ENCODE data around the gene EDRF1. TPM values are rescaled to one million over a fixed set of nuclear protein-coding genes. Genes with fewer than 3 reads are reported as not detected.

EDRF1 gene
- total and polyA plus RNA-seq, 5 donors from 2014 or later, result 12.8 to 52.3 (median 13.7) TPM

GRCh38 chr10:125799451-125800182 is 80.1 kb downstream of the EDRF1 start:
- H3K36me3 ChIP-seq (ENCODE audit: control insufficient read depth, insufficient read depth, low read length), result peaks cover 42% of the 10 kb centered on the region
- peaks cover 0 to 5% (median 0%) of the 10 kb centered on the region in 4 donors for H3K4me1 Mint-ChIP-seq
- no peaks in the 10 kb centered on the region for H3K27me3 Mint-ChIP-seq

GRCh38 chr10:125801574-125801973 is 82.1 kb downstream of the EDRF1 start:
- H3K27me3 ChIP-seq (ENCODE audit: control insufficient read depth, insufficient read depth, low read length), result no peaks in the 10 kb centered on the region
- no peak overlapping the region for H3K27ac ChIP-seq (ENCODE audit: insufficient read depth, low read length, poor library complexity, severe bottlenecking)
- H3K4me1 ChIP-seq (ENCODE audit: control insufficient read depth, insufficient read depth, low read length, poor library complexity, severe bottlenecking), result no peaks in the 10 kb centered on the region
- DNase-seq (no peak), ATAC-seq (ENCODE audit: low read depth in 2 of 2) (no peak)
- H3K36me3 Mint-ChIP-seq, result peaks cover 32% of the 10 kb centered on the region
- no peak overlapping the region for H3K4me3 Mint-ChIP-seq
- no peaks in the 10 kb centered on the region for H3K9me3 ChIP-seq (ENCODE audit: control insufficient read depth in 2 of 2, low read length in 2 of 2)
- no peak overlapping the region for H3K27ac Mint-ChIP-seq
- peaks cover 41% of the 10 kb centered on the region for H3K36me3 ChIP-seq (ENCODE audit: control insufficient read depth, insufficient read depth, low read length)
- no peak overlapping the region for H3K4me3 ChIP-seq (ENCODE audit: low read depth, low read length)
- H3K9me3 Mint-ChIP-seq, result no peaks in the 10 kb centered on the region
- no peaks in the 10 kb centered on the region for H3K27me3 Mint-ChIP-seq
- peaks cover 0 to 5% (median 0%) of the 10 kb centered on the region in 4 donors for H3K4me1 Mint-ChIP-seq

More at GRCh38 chr10:125799451-125800182, 80.1 kb downstream of the EDRF1 start:
- no peaks in the 10 kb centered on the region for H3K9me3 ChIP-seq (ENCODE audit: control insufficient read depth in 2 of 2, low read length in 2 of 2)
- H3K27me3 ChIP-seq (ENCODE audit: control insufficient read depth, insufficient read depth, low read length), result no peaks in the 10 kb centered on the region
- no peak overlapping the region for H3K27ac ChIP-seq (ENCODE audit: insufficient read depth, low read length, poor library complexity, severe bottlenecking)
- Mint-ChIP-seq H3K9me3 (no peaks in the 10 kb centered on the region), H3K4me3 (no peak overlapping the region), H3K27ac (peak overlapping the region in 1 of 3 donors; percentile 77), H3K36me3 (peaks cover 21% of the 10 kb centered on the region)
- no peaks in the 10 kb centered on the region for H3K4me1 ChIP-seq (ENCODE audit: control insufficient read depth, insufficient read depth, low read length, poor library complexity, severe bottlenecking)
- DNase-seq (no peak), ATAC-seq (ENCODE audit: low read depth in 2 of 2) (no peak)
- no peak overlapping the region for H3K4me3 ChIP-seq (ENCODE audit: low read depth, low read length)

GRCh38 chr10:125802131-125802530 is 82.6 kb downstream of the EDRF1 start:
- Mint-ChIP-seq H3K36me3 (peaks cover 34% of the 10 kb centered on the region), H3K27me3 (no peaks in the 10 kb centered on the region)

GRCh38 chr10:125802739-125803138 is 83.2 kb downstream of the EDRF1 start:
- ATAC-seq (ENCODE audit: low read depth in 2 of 2) (no peak), DNase-seq (no peak)
- H3K36me3 Mint-ChIP-seq, result peaks cover 36% of the 10 kb centered on the region
- no peak overlapping the region for H3K4me3 Mint-ChIP-seq
- no peak overlapping the region for H3K27ac ChIP-seq (ENCODE audit: insufficient read depth, low read length, poor library complexity, severe bottlenecking)
- H3K27ac Mint-ChIP-seq, result no peak overlapping the region
- no peaks in the 10 kb centered on the region for H3K27me3 Mint-ChIP-seq
- H3K9me3 Mint-ChIP-seq, result no peaks in the 10 kb centered on the region
- peaks cover 42% of the 10 kb centered on the region for H3K36me3 ChIP-seq (ENCODE audit: control insufficient read depth, insufficient read depth, low read length)
- no peaks in the 10 kb centered on the region for H3K9me3 ChIP-seq (ENCODE audit: control insufficient read depth in 2 of 2, low read length in 2 of 2)
- no peak overlapping the region for H3K4me3 ChIP-seq (ENCODE audit: low read depth, low read length)
- peaks cover 0 to 5% (median 0%) of the 10 kb centered on the region in 4 donors for H3K4me1 Mint-ChIP-seq
- no peaks in the 10 kb centered on the region for H3K27me3 ChIP-seq (ENCODE audit: control insufficient read depth, insufficient read depth, low read length)
- no peaks in the 10 kb centered on the region for H3K4me1 ChIP-seq (ENCODE audit: control insufficient read depth, insufficient read depth, low read length, poor library complexity, severe bottlenecking)

More at GRCh38 chr10:125802131-125802530, 82.6 kb downstream of the EDRF1 start:
- H3K4me1 Mint-ChIP-seq, result peaks cover 0 to 5% (median 0%) of the 10 kb centered on the region in 4 donors
- no peak overlapping the region for H3K27ac Mint-ChIP-seq
- H3K27me3 ChIP-seq (ENCODE audit: control insufficient read depth, insufficient read depth, low read length), result no peaks in the 10 kb centered on the region
- no peak overlapping the region for H3K27ac ChIP-seq (ENCODE audit: insufficient read depth, low read length, poor library complexity, severe bottlenecking)
- no peak overlapping the region for H3K4me3 ChIP-seq (ENCODE audit: low read depth, low read length)
- no peaks in the 10 kb centered on the region for H3K4me1 ChIP-seq (ENCODE audit: control insufficient read depth, insufficient read depth, low read length, poor library complexity, severe bottlenecking)
- H3K9me3 ChIP-seq (ENCODE audit: control insufficient read depth in 2 of 2, low read length in 2 of 2), result no peaks in the 10 kb centered on the region
- ATAC-seq (ENCODE audit: low read depth in 2 of 2) (no peak), DNase-seq (no peak)
- peaks cover 42% of the 10 kb centered on the region for H3K36me3 ChIP-seq (ENCODE audit: control insufficient read depth, insufficient read depth, low read length)
- no peaks in the 10 kb centered on the region for H3K9me3 Mint-ChIP-seq
- H3K4me3 Mint-ChIP-seq, result no peak overlapping the region

DNA sequence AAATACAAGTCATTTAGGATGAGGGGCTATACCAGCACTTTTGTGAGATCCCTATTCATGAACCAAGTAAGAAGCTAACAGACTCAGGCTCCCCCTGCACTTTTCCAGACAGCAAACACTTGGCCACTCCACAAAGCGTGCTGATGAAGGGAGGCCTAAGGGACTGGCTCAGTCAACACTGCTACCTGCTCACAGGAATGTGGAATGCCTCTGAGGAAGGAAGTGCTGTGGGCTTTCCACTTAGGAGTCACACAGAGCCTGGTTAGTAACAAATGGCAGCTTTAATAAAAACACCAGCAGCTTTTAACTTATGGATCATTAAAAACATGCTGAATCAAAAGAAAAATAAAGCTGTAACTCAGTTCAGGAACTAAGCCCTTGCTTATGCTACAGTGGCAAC is 88.5 kb downstream of the EDRF1 start:
- Histone ChIP-seq H3K36me3 (ENCODE audit: control insufficient read depth, insufficient read depth, low read length) (peaks cover 56% of the 10 kb centered on the region), H3K4me3 (ENCODE audit: low read depth, low read length) (no peak overlapping the region)

DNA sequence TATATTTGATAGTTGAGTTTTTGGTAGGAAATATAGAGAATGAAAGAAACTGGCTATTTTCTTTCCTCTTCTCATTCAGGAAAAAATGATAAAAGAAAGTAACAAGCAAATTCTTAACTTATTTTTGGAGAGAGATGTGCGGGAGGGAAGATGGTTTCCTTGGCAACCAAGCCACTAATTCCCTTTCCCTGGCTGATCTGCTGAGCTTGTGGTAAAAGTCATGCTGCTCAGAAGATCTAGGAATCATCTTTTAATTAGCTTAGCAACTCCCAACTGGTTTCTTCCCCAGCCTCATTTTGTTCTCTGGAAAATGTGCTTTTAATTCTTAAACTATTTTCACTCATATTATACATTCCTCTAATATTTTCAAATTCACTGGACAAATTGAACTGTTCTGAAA is 91.7 kb downstream of the EDRF1 start:
- Histone ChIP-seq H3K9me3 (ENCODE audit: control insufficient read depth in 2 of 2, low read length in 2 of 2) (no peaks in the 10 kb centered on the region), H3K27ac (ENCODE audit: insufficient read depth, low read length, poor library complexity, severe bottlenecking) (no peak overlapping the region), H3K4me1 (ENCODE audit: control insufficient read depth, insufficient read depth, low read length, poor library complexity, severe bottlenecking) (no peaks in the 10 kb centered on the region), H3K36me3 (ENCODE audit: control insufficient read depth, insufficient read depth, low read length) (peaks cover 65% of the 10 kb centered on the region), H3K27me3 (ENCODE audit: control insufficient read depth, insufficient read depth, low read length) (no peaks in the 10 kb centered on the region), H3K4me3 (ENCODE audit: low read depth, low read length) (no peak overlapping the region)
- Mint-ChIP-seq H3K27ac (no peak overlapping the region), H3K4me1 (peaks cover 0 to 3% (median under 1%) of the 10 kb centered on the region in 4 donors), H3K9me3 (no peaks in the 10 kb centered on the region), H3K36me3 (peaks cover 57% of the 10 kb centered on the region), H3K27me3 (no peaks in the 10 kb centered on the region), H3K4me3 (no peak overlapping the region)
- no peak for DNase-seq
- ATAC-seq (ENCODE audit: low read depth in 2 of 2), result no peak

More for the DNA sequence above, 88.5 kb downstream of the EDRF1 start:
- H3K4me3 Mint-ChIP-seq, result no peak overlapping the region
- no peak overlapping the region for H3K27ac Mint-ChIP-seq
- peaks cover 46% of the 10 kb centered on the region for H3K36me3 Mint-ChIP-seq
- Histone ChIP-seq H3K27ac (ENCODE audit: insufficient read depth, low read length, poor library complexity, severe bottlenecking) (no peak overlapping the region), H3K27me3 (ENCODE audit: control insufficient read depth, insufficient read depth, low read length) (no peaks in the 10 kb centered on the region), H3K9me3 (ENCODE audit: control insufficient read depth in 2 of 2, low read length in 2 of 2) (no peaks in the 10 kb centered on the region), H3K4me1 (ENCODE audit: control insufficient read depth, insufficient read depth, low read length, poor library complexity, severe bottlenecking) (no peaks in the 10 kb centered on the region)
- no peaks in the 10 kb centered on the region for H3K27me3 Mint-ChIP-seq
- peaks cover 0 to 2% (median 0%) of the 10 kb centered on the region in 4 donors for H3K4me1 Mint-ChIP-seq
- DNase-seq (no peak), ATAC-seq (ENCODE audit: low read depth in 2 of 2) (no peak)
- H3K9me3 Mint-ChIP-seq, result no peaks in the 10 kb centered on the region

GRCh38 chr10:125812128-125812750 is 92.7 kb downstream of the EDRF1 start:
- H3K4me1 ChIP-seq (ENCODE audit: control insufficient read depth, insufficient read depth, low read length, poor library complexity, severe bottlenecking), result no peaks in the 10 kb centered on the region
- ATAC-seq (ENCODE audit: low read depth in 2 of 2) (no peak), DNase-seq (no peak)
- peaks cover 56% of the 10 kb centered on the region for H3K36me3 ChIP-seq (ENCODE audit: control insufficient read depth, insufficient read depth, low read length)
- peaks cover 0 to 5% (median 1%) of the 10 kb centered on the region in 4 donors for H3K4me1 Mint-ChIP-seq
- H3K27me3 Mint-ChIP-seq, result no peaks in the 10 kb centered on the region
- no peak overlapping the region for H3K4me3 ChIP-seq (ENCODE audit: low read depth, low read length)
- H3K9me3 ChIP-seq (ENCODE audit: control insufficient read depth in 2 of 2, low read length in 2 of 2), result no peaks in the 10 kb centered on the region
- H3K27ac Mint-ChIP-seq, result no peak overlapping the region
- H3K9me3 Mint-ChIP-seq, result no peaks in the 10 kb centered on the region
- no peak overlapping the region for H3K27ac ChIP-seq (ENCODE audit: insufficient read depth, low read length, poor library complexity, severe bottlenecking)
- H3K4me3 Mint-ChIP-seq, result no peak overlapping the region
- peaks cover 47% of the 10 kb centered on the region for H3K36me3 Mint-ChIP-seq
- H3K27me3 ChIP-seq (ENCODE audit: control insufficient read depth, insufficient read depth, low read length), result no peaks in the 10 kb centered on the region

Data from CD4-positive, CD25-positive, alpha-beta regulatory T cell (primary cell).